Ovary (tissue), 3 donors: ENCODE results near the gene UBE2QL1.

Experiments
- CTCF ChIP-seq, 3 donors: fragments of 450-650 bp in 2 of 3; fragments of 200-600 bp in 1 of 3; IDR thresholded peaks; one replicate each; pipeline versions ENCODE4 v1.5.1 to v1.8.0; 2016 to 2022; ENCODE audit warnings: antibody characterized with exemption in 3 of 3, mild to moderate bottlenecking in 1 of 3
- EP300 ChIP-seq: sonication (generic); formaldehyde crosslinking; IDR thresholded peaks from one replicate; pipeline ENCODE4 v1.6.1; 2017; ENCODE audit warnings: antibody characterized with exemption
- POLR2A ChIP-seq: fragments of 450-650 bp; IDR thresholded peaks from one replicate; pipeline ENCODE4 v1.6.1; 2017; ENCODE audit warnings: antibody characterized with exemption, mild to moderate bottlenecking, moderate library complexity
- donor health status: DM: no; HTN: no; CAD: no.

DNA sequence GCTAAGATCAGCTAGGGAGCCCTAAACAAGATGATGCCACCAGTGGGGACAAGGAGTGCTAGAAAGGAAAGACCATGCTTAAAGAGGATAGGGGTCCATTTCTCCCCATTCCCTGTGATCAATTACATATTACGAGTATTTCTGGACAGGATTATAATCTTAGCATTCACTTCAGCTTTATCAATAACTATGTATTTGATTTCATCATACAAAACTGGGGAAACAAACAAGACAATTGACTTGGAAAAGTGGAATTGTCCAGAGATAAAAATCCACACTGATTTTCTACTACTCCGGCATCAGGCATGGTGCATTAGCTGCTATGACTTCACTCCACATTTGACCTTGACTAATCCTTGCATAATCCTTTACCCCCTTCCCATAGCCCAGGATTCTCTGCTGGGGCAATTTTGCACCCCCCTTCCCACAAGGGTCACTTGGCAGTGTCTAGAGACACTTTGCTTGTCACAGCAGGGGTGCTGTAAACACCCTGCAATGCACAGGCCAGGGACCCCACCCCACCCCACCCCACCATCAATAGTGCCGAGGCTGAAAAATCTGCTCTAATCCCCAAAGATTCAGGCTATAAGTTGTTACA is 29.9 kb upstream of the UBE2QL1 start:
- no peak for TF ChIP-seq CTCF (IDR thresholded peaks at IDR 0.05)
- TF ChIP-seq POLR2A: no peak
- no peak for TF ChIP-seq EP300
